GM23338 (cell line): ENCODE results near the gene RTEL1. TPM values are rescaled to one million over a fixed set of nuclear protein-coding genes. Genes with fewer than 3 reads are reported as not detected.

Experiments
- ATAC-seq: fragments of 200-7000 bp; cut with Tn5 transposase; 3 replicates; pipeline ENCODE4 v1.9.1; 2020
- DNase-seq: peaks from one replicate; pipeline ENCODE4 v3.0.0-alpha.2; 2015; ENCODE audit warnings: low spot score
- H2AFZ ChIP-seq: fragments of 200-600 bp; sonication (generic); 2 replicates; pipeline ENCODE4 v1.8.0; 2016; ENCODE audit warnings: antibody characterized with exemption, mild to moderate bottlenecking, moderate library complexity
- H3F3A ChIP-seq: fragments of 200-600 bp; sonication (generic); replicated peaks from 2 replicates; pipeline ENCODE4 v1.8.0; 2017; ENCODE audit warnings: antibody characterized with exemption, mixed run types, low read depth
- H3K27ac ChIP-seq: fragments of 200-600 bp; sonication (generic); 2 replicates; pipeline ENCODE4 v1.6.1; 2016; ENCODE audit warnings: low read depth
- H3K27me3 ChIP-seq: fragments of 200-600 bp; sonication (generic); 2 replicates; pipeline ENCODE4 v1.8.0; 2016; ENCODE audit warnings: mild to moderate bottlenecking, mixed run types, moderate library complexity; ENCODE audit not compliant: insufficient read depth
- H3K36me3 ChIP-seq: fragments of 200-600 bp; sonication (generic); 2 replicates; pipeline ENCODE4 v1.8.0; 2016; ENCODE audit warnings: mild to moderate bottlenecking; ENCODE audit not compliant: insufficient read depth
- H3K4me1 ChIP-seq: fragments of 200-600 bp; sonication (generic); 2 replicates; pipeline ENCODE4 v1.8.0; 2016; ENCODE audit warnings: mild to moderate bottlenecking, moderate library complexity; ENCODE audit not compliant: insufficient read depth
- H3K4me2 ChIP-seq: fragments of 200-600 bp; sonication (generic); 2 replicates; pipeline ENCODE4 v1.7.1; 2017; ENCODE audit warnings: mixed run types
- H3K4me3 ChIP-seq: fragments of 200-600 bp; sonication (generic); 2 replicates; pipeline ENCODE4 v1.6.1; 2016; ENCODE audit warnings: mixed run types
- H3K79me2 ChIP-seq: fragments of 200-600 bp; sonication (generic); replicated peaks from 2 replicates; pipeline ENCODE4 v1.8.0; 2017; ENCODE audit warnings: mild to moderate bottlenecking; ENCODE audit not compliant: insufficient read depth
- H3K9me2 ChIP-seq: fragments of 200-600 bp; sonication (generic); 2 replicates; pipeline ENCODE4 v1.8.0; 2017; ENCODE audit not compliant: insufficient read depth
- H4K20me1 ChIP-seq: fragments of 200-600 bp; sonication (generic); replicated peaks from 2 replicates; pipeline ENCODE4 v1.8.0; 2017; ENCODE audit warnings: mild to moderate bottlenecking; ENCODE audit not compliant: insufficient read depth
- H3K27ac Mint-ChIP-seq: 2 replicates; pipeline ENCODE4 v1.8.0; 2020; ENCODE audit warnings: inconsistent platforms, mild to moderate bottlenecking, moderate library complexity, mixed read lengths
- H3K27me3 Mint-ChIP-seq: 3 replicates; pipeline ENCODE4 v1.8.0; 2022; ENCODE audit warnings: low read depth, mild to moderate bottlenecking, moderate library complexity, mixed read lengths, inconsistent platforms; ENCODE audit not compliant: insufficient read depth, poor library complexity
- H3K36me3 Mint-ChIP-seq: 3 replicates; pipeline ENCODE4 v1.8.0; 2021; ENCODE audit warnings: low read depth, mild to moderate bottlenecking, inconsistent platforms, moderate library complexity, mixed read lengths
- H3K4me1 Mint-ChIP-seq: 3 replicates; pipeline ENCODE4 v1.8.0; 2020; ENCODE audit warnings: mild to moderate bottlenecking, inconsistent platforms, mixed read lengths
- H3K4me3 Mint-ChIP-seq: 3 replicates; pipeline ENCODE4 v1.8.0; 2021; ENCODE audit warnings: moderate library complexity, mild to moderate bottlenecking, inconsistent platforms, mixed read lengths
- H3K9me3 Mint-ChIP-seq: 3 replicates; pipeline ENCODE4 v1.8.0; 2020; ENCODE audit warnings: moderate library complexity, mild to moderate bottlenecking, inconsistent platforms, mixed read lengths
- CREB1 ChIP-seq: fragments of 250-450 bp; sonication (Bioruptor Pico); IDR thresholded peaks from 2 replicates; pipeline ENCODE4 v1.5.0; 2020; ENCODE audit warnings: low read depth, mild to moderate bottlenecking, moderate library complexity
- CTCF ChIP-seq, 2 experiments: fragments of 200-600 bp in 1 of 2; sonication (generic) in 1 of 2; conservative IDR thresholded peaks; 2 replicates each; pipeline versions ENCODE4 v1.5.1 to v1.6.1; 2016 to 2017; ENCODE audit warnings: antibody characterized with exemption in 2 of 2, low read depth in 2 of 2, mild to moderate bottlenecking in 2 of 2, moderate library complexity in 1 of 2
- ETS1 ChIP-seq: IDR thresholded peaks from 2 replicates; pipeline ENCODE4 v1.6.1; 2016; ENCODE audit warnings: antibody characterized with exemption
- EZH2 ChIP-seq: fragments of 200-600 bp; sonication (generic); IDR thresholded peaks from one replicate; pipeline ENCODE4 v1.8.0; 2017; ENCODE audit warnings: antibody characterized with exemption, mild to moderate bottlenecking, low read depth; ENCODE audit not compliant: unreplicated experiment
- EZH2phosphoT487 ChIP-seq: fragments of 200-600 bp; sonication (generic); IDR thresholded peaks from one replicate; pipeline ENCODE4 v1.8.1; 2018; ENCODE audit warnings: antibody characterized with exemption; ENCODE audit not compliant: unreplicated experiment
- JUNB ChIP-seq: IDR thresholded peaks from one replicate; pipeline ENCODE4 v1.6.1; 2016; ENCODE audit warnings: antibody characterized with exemption; ENCODE audit not compliant: unreplicated experiment
- NANOG ChIP-seq: IDR thresholded peaks from 2 replicates; pipeline ENCODE4 v1.6.1; 2016; ENCODE audit warnings: antibody characterized with exemption, borderline replicate concordance
- POLR2AphosphoS5 ChIP-seq: IDR thresholded peaks from 2 replicates; pipeline ENCODE4 v1.6.1; 2016; ENCODE audit warnings: antibody characterized with exemption, low read depth
- REST ChIP-seq: IDR thresholded peaks from one replicate; pipeline ENCODE4 v1.6.1; 2018; ENCODE audit warnings: antibody characterized with exemption; ENCODE audit not compliant: unreplicated experiment
- STAT1 ChIP-seq: IDR thresholded peaks from one replicate; pipeline ENCODE4 v1.6.1; 2016; ENCODE audit warnings: antibody characterized with exemption; ENCODE audit not compliant: unreplicated experiment
- ZNF114 ChIP-seq: fragments of 250-450 bp; sonication (Bioruptor Pico); IDR thresholded peaks from 2 replicates; pipeline ENCODE4 v1.5.0; 2020; ENCODE audit warnings: mild to moderate bottlenecking, moderate library complexity
- ZNF331 ChIP-seq: fragments of 250-450 bp; sonication (Bioruptor Pico); IDR thresholded peaks from 2 replicates; pipeline ENCODE4 v1.5.0; 2020; ENCODE audit warnings: low read depth, mild to moderate bottlenecking, moderate library complexity
- ZNF462 ChIP-seq: fragments of 250-450 bp; sonication (Bioruptor Pico); IDR thresholded peaks from 2 replicates; pipeline ENCODE4 v1.5.0; 2020; ENCODE audit warnings: mild to moderate bottlenecking, moderate library complexity
- polyA plus RNA-seq: library from polyadenylated mRNA; unstranded; fragments of >200 nt; fragmentation: Nextera tagmentation; extraction: Ambion mirVana; gene quantifications from 2 replicates; pipeline ENCODE4 v1.2.1, GENCODE V29; 2016
- total RNA-seq: library from RNA; depleted of rRNA; stranded (reverse); fragments of >200 nt; shearing (Covaris generic); gene quantifications from 2 replicates; pipeline ENCODE4 v1.2.3, GENCODE V29; 2014

Gene RTEL1
- total and polyA plus RNA-seq, 2 experiments from 2014 or later, result 14.2 to 34.5 TPM

GRCh38 chr20:63639093-63639975 is 18.8 kb upstream of the RTEL1 start:
- DNase-seq (no peak), ATAC-seq (no peak)
- Mint-ChIP-seq H3K27ac (no peak overlapping the region), H3K36me3 (peaks cover under 1% of the 10 kb centered on the region; the same call in 1 of the 3 replicates), H3K4me1 (peaks cover 9% of the 10 kb centered on the region), H3K9me3 (no peaks in the 10 kb centered on the region), H3K4me3 (no peak overlapping the region), H3K27me3 (peaks cover 12% of the 10 kb centered on the region)
- Histone ChIP-seq H3F3A (peaks cover 9% of the 10 kb centered on the region; the same call in 1 of the 2 replicates), H3K36me3 (no peaks in the 10 kb centered on the region), H3K4me3 (no peak overlapping the region), H3K4me1 (peaks cover 7% of the 10 kb centered on the region; the same call in 1 of the 2 replicates), H3K79me2 (no peaks in the 10 kb centered on the region), H4K20me1 (no peaks in the 10 kb centered on the region), H3K4me2 (0 out of 2 replicates have a peak overlapping the region, but pooled peaks have one; percentile 14), H3K27ac (no peak overlapping the region; the same call in 1 of the 2 replicates), H3K27me3 (no peaks in the 10 kb centered on the region), H3K9me2 (no peaks in the 10 kb centered on the region), H2AFZ (no peak overlapping the region)
- no peak for TF ChIP-seq STAT1
- TF ChIP-seq ZNF462 (CRISPR knock-in tag), result no peak
- no peak for TF ChIP-seq CTCF (conservative IDR thresholded peaks at IDR 0.05; ENCODE audit: low read depth in 2 of 2)
- TF ChIP-seq ETS1, result no peak
- no peak for TF ChIP-seq REST
- TF ChIP-seq ZNF331 (CRISPR knock-in tag), result no peak
- no peak for TF ChIP-seq NANOG
- no peak for TF ChIP-seq POLR2AphosphoS5
- no peak for TF ChIP-seq EZH2
- TF ChIP-seq CREB1 (CRISPR knock-in tag), result no peak
- TF ChIP-seq ZNF114 (CRISPR knock-in tag), result no peak
- no peak for TF ChIP-seq EZH2phosphoT487
- no peak for TF ChIP-seq JUNB
